Measurements from ENCODE around the gene FBXL19. TPM values are rescaled to one million over a fixed set of nuclear protein-coding genes. Genes with fewer than 3 reads are reported as not detected.

The FBXL19 gene
- total and polyA plus RNA-seq, 2 of the 13 experiments (the other 11 are each of a cell fraction or from before 2014, with no cell fraction given), result 6.0 to 13.7 TPM

- TF ChIP-seq ZNF367 (CRISPR knock-in tag; IDR thresholded peaks at IDR 0.05; ENCODE audit: borderline replicate concordance), result peak; percentile 87
- TF ChIP-seq FOXJ3 (CRISPR knock-in tag; IDR thresholded peaks at IDR 0.05; ENCODE audit: borderline replicate concordance), result no peak; the same call in none of the 2 replicates
- TF ChIP-seq SNRNP70 (IDR thresholded peaks at IDR 0.05; ENCODE audit: low read depth, low read length), result no peak
- TF ChIP-seq FOXC1 (CRISPR knock-in tag; IDR thresholded peaks at IDR 0.05; ENCODE audit: borderline replicate concordance), result peak; percentile 57; the same call in 1 of the 2 replicates
- TF ChIP-seq TAF1 (CRISPR knock-in tag; IDR thresholded peaks at IDR 0.05), result peak; percentile 99
- TF ChIP-seq SMC3 (IDR thresholded peaks at IDR 0.05; ENCODE audit: low read length), result no peak; the same call in 1 of the 2 replicates
- 0 out of 2 replicates have a peak, but pooled peaks have one; percentile 26 for TF ChIP-seq TRIM24 (CRISPR knock-in tag; IDR thresholded peaks at IDR 0.05)
- TF ChIP-seq NBN (conservative IDR thresholded peaks at IDR 0.05), result no peak
- peak; percentile 43; the same call in 1 of the 2 replicates for TF ChIP-seq ZKSCAN5 (CRISPR knock-in tag; IDR thresholded peaks at IDR 0.05)
- no peak for TF ChIP-seq ZUFSP (CRISPR knock-in tag; IDR thresholded peaks at IDR 0.05; ENCODE audit: borderline replicate concordance)
- no peak; the same call in 1 of the 2 replicates for TF ChIP-seq TRAFD1 (CRISPR knock-in tag; IDR thresholded peaks at IDR 0.05; ENCODE audit: borderline replicate concordance)
- peak; percentile 78 for TF ChIP-seq RARA (CRISPR knock-in tag; IDR thresholded peaks at IDR 0.05)
- peak; percentile 96 to 99 for TF ChIP-seq POLR2A (IDR thresholded peaks at IDR 0.05; ENCODE audit: insufficient read depth in 1 of 2, low read depth in 2 of 2, low read length in 2 of 2)
- peak; percentile 73 for TF ChIP-seq HNRNPK (IDR thresholded peaks at IDR 0.05; ENCODE audit: low read depth, low read length, poor library complexity, severe bottlenecking)
- TF ChIP-seq ZFY (CRISPR knock-in tag; IDR thresholded peaks at IDR 0.05), result peak; percentile 99
- TF ChIP-seq SRSF4 (IDR thresholded peaks at IDR 0.05; ENCODE audit: low read depth, low read length, poor library complexity, severe bottlenecking), result no peak
- TF ChIP-seq ZNF333 (CRISPR knock-in tag; IDR thresholded peaks at IDR 0.05; ENCODE audit: borderline replicate concordance), result peak; percentile 86; the same call in 1 of the 2 replicates
- TF ChIP-seq ARNTL (CRISPR knock-in tag; IDR thresholded peaks at IDR 0.05), result peak; percentile 87
- TF ChIP-seq ZSCAN22 (CRISPR knock-in tag; IDR thresholded peaks at IDR 0.05), result peak; percentile 87
- peak; percentile 99 for TF ChIP-seq POLR2G (IDR thresholded peaks at IDR 0.05; ENCODE audit: low read depth, low read length)
- TF ChIP-seq ZNF512B (CRISPR knock-in tag; IDR thresholded peaks at IDR 0.05; ENCODE audit: borderline replicate concordance), result peak; percentile 97; the same call in 1 of the 2 replicates
Observed at GRCh38 chr16:30874821-30875717, 48.3 kb upstream of the FBXL19 start (continued).

Data from HepG2 (cell line).